HTERT RPE-1 (cell line): ENCODE results near the gene IFFO2.

Experiments used
- in situ Hi-C: fragments of 300-500 bp; cut with MboI; formaldehyde crosslinking; loops from 4 replicates; pipeline ENCODE4 v1.14.3; 2020; ENCODE audit warnings: low sequenced_read_pairs

IFFO2 gene

GRCh38 chr1:18921516-18922251 lies 34.8 kb downstream of the IFFO2 start:
- in situ Hi-C loops = no loop called here

GRCh38 chr1:18920931-18921330 lies 35.5 kb downstream of the IFFO2 start:
- in situ Hi-C loops = no loop called here

- in situ Hi-C loops = no loop called here
Observed at GRCh38 chr1:18919956-18920355, 36.5 kb downstream of the IFFO2 start.

DNA sequence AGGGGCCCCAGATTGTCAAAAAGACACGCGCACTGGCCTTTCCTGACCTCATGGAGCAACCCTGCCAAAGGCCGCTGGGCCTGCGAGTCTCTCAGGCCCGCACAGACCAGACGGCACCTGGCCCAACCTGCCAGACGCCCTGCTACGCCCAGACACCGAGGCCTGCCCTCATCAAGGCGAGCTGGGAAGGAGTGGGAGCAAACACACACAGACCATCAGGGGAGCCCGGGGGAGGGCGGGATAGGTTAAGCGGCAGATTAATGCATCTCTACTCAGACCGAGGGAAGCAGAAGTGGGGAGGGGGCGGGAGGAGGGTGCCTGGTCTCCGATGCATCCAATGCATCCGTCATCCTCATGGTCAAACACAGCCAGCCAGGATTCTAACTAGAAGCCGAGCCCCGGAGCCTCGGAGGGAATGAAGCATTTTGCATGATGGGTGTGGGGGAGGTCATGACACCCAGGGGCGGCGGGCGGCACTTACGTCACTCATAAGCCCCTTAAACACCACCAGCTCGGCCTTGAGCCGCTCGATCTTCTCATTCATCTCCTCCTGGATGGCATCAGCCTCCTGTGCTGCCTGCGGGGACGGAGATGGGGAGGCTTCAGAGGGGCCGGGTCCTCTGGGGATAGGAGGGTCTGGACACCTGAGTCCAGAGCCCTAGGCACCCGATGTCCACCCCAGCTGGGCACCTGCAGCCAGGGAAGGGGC lies 37.1 kb downstream of the IFFO2 start:
- in situ Hi-C loops = no loop called here

GRCh38 chr1:18918417-18918816 lies 38.1 kb downstream of the IFFO2 start:
- in situ Hi-C loops = no loop called here

GRCh38 chr1:18917071-18917799 lies 39.2 kb downstream of the IFFO2 start:
- in situ Hi-C loops = no loop called here

GRCh38 chr1:18915341-18915740 lies 41.1 kb downstream of the IFFO2 start:
- in situ Hi-C loops = no loop called here

GRCh38 chr1:18913065-18913835 lies 43.2 kb downstream of the IFFO2 start:
- in situ Hi-C loops = no loop called here

DNA sequence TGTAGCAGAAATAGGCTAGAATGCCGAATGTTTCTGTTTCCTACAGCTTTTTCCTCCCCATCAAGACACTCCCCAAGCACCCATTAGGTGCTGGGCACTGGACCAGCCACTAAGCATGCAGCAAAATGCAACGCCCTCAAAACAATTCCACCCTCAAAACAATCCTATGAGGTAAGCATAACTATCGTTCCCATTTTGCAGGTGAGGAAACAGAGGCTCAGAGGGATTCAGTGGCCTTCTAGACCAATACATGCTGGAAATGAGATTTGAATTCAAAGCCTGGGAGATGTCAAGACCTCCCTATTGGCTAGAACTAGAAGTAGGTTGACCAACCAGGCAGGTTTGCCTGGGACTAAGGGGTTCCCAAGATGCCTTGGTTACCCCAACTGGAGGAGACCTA lies 43.9 kb downstream of the IFFO2 start:
- in situ Hi-C loops = no loop called here

DNA sequence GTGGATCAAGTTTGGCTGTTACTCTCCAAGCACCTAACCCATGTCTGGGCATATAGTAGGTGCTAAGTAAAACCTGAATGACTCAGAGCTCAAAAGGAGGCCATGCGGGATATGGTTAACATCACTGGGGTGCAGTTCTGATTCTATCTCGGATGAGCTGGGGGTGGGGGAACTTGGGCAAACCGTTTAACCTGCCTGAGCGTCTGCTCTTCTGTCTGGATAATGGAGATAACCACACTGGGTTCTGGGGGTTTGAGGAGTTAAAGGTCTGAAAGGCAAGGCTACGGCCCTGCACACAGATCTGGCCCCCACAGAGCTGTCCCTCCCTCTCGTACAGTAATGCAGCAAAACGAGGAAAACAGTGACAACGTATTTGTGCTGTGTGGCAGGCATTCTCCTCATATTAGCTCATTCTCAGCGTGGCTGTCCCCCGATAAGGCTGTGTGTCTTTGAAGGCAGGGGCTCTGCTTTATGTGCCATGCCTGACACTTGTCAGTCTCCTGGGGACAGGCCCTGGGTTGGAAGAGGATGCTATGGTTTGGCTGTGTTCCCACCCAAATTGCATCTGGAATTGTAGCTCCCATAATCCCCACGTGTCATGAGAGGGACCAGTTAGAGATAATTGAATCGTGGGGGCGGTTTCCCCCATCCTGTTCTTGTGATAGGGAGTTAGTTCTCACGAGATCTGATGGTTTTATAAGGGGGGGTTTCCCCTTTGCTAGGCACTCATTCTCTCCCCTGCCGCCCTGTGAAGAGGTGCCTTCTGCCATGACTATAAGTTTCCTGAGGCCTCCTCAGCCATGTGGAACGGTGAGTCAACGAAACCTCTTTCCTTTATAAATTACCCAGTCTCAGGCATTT lies 47.3 kb downstream of the IFFO2 start:
- in situ Hi-C loops = no loop called here

DNA sequence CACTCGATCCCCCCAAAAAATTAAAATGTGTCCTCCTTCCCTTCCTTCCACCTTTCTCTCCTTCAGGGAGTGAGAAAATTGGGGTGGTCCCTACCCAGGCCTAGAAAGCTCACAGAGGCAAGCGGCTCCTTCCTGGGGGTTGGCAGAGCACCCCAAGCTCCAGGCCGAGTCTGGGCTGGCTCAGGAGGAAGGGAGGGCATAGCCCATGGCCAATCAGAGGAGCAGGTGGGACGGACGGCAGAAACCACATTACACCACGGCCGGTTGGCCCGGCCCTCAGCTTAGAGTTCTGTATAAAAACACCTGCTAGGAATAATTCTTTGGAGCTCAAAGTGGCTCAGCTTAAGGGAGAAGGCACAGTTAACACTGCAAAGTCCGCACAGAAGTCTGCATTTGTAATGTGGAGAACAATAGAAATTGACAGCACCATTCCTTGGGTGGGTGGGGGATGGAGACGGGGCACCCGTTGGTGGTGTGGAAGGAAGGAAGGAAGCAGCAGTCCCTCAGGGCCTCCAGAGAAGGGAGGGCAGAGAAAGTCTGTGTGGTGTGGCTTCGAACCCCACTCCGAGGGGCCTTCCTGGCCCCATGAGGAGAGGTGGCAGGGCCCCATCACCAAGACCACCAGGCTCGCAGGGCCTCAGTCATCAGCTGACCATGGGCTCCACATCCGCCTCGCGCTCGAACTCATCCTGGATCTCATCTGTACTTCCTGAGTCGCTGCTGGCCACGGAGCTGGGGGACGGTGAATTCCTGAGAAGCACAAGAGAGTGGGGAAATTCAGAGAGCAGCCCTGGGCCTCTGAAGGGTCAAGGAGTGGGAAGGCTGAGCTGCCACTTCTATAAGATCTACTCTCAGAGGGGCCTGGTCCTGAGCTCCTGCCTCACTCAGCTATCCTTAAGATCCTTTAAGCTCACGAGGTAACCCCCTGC lies 48.3 kb downstream of the IFFO2 start:
- in situ Hi-C loops = no loop called here

- in situ Hi-C loops = no loop called here
Observed at GRCh38 chr1:18907021-18907916, 49.2 kb downstream of the IFFO2 start.

DNA sequence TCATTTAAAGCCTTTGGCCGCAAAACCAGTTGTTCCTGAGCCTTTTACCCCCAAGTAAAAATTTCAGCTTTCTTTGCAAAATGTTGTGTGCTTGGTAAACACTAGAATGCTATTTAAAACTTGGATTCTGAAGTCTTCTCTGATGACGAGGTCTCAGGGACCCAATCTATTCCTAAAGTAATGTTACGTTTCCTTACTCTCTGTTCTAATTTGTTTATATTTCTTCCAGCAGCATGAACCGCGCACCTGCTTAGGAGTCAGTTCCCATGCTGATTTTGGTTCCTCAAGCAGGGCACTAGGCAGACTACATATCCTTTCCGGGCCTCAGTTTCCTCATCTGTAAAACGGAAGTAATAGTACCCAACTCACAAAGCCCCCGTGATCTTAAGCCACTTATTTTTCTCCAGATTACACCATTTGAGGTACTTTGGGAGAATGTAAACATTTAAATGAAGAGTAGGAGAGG lies 53.2 kb downstream of the IFFO2 start:
- in situ Hi-C loops = no loop called here

GRCh38 chr1:18902523-18903290 lies 53.8 kb downstream of the IFFO2 start, which contains the start of gene ALDH4A1:
ALDH4A1 (minus strand) TSS chr1:18902555; CDS start chr1:18902523, 32 bp downstream.
- in situ Hi-C loops = no loop called here

- in situ Hi-C loops = no loop called here
Observed at GRCh38 chr1:18901952-18902522, 54.4 kb downstream of the IFFO2 start.

DNA sequence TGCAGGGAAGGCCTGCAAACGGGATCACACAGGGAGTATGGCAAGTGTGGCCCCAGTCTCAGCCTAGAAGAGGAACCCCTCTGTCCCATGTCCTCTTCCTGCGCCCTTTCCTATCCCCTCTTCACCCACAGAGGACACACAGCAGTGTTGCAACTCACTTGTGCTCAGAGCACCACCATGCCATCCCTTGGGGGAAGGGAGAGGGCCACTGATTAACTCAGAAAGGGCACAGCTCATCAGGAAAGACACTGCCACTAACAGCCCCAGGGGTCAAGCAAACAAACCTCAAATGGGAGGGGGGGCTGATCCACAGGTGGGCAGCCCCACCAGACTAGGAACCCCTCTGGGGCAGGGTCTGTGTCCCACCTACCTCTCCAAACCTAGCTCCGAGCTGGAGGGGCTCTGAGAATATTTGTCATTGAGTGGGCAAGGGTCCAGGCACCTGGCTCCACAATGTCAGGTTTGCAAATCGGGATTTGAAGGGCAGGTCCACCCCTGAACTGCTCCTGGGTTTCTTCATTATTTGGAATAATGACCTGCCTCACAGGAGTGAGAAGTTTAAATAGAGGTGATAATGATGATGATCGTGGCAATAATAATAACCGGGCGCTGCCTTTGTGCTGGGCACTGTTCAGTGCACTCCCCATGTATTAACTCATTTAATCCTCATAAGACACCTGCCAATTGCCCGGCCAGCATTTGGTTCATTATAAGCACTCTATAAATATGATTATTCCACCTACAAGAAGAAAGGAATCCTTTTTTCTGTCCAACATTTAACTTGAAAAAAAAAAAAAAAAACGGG lies 55.1 kb downstream of the IFFO2 start:
- in situ Hi-C loops = no loop called here
